ENCODE results near the gene PRKAG1.

- no peak for TF ChIP-seq YY1 (IDR thresholded peaks at IDR 0.05; ENCODE audit: insufficient read depth, insufficient read length)
- TF ChIP-seq SUZ12 (IDR thresholded peaks at IDR 0.05; ENCODE audit: extremely low read depth, insufficient read depth, insufficient read length) = no peak
These were observed 36.0 kb downstream of the PRKAG1 start for GRCh38 chr12:48982397-48983080.
